Measurements from ENCODE around the gene TTC6.

The TTC6 gene

DNA sequence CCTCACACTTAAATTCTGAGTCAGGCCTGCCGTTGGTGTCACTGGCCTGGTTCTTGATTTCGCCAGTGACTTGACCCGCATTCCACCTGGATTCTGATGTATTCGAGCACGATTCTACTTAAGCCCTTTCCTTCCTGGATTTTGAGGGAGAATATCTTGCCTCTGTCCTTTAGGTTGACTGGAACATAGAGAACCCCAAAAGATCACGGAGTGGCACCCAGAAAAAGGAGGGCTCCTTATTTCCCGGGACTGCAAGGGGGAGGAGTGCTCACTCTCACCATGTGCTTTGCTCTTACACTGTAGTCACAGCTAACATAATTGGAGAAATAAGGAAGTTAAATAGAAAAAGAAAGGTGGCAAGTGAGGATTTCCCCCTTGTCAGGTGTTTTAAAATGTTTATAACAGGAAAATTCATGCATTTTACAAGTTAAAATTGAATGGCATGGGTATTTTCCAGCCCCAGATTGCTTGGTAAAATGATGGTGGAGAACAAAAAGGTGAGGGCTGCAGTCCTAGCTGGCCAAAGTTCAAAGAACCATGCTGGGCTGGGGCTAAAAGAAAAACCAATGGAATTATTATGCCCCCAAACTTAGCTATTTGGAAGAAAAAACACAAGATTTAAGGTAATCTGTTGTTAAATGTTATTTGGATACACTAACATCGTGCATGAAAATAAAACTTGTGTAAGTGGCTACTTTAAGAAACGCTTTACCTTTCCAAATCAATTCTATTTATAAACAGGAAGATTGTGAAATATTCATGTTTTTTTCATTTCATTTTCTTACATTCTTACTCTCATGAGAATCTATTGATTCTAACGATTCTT is 9.2 kb upstream of the TTC6 start:
- H3K4me3 ChIP-seq (ENCODE audit: low read depth, low read length) = no peak overlapping the region

DNA sequence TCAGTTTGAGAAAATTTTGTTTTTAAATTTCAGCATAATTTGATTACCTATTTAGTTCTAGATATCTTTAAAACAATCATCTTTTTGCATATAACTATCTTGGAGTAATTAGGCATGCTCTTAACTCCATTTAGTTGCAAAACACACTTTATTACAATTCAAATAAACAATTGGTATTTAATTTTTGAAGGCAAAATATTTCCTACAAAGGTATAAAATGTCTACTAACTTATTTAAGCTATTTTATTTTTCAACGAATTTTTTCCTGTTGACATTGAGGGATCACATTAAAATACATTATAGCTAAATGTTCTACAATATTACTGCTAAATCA is 8.7 kb upstream of the TTC6 start:
- H3K4me3 ChIP-seq (ENCODE audit: low read depth, low read length) = no peak overlapping the region

- no peak overlapping the region for H3K4me3 ChIP-seq (ENCODE audit: low read depth, low read length)
Observed at GRCh38 chr14:37587131-37587803, 8.2 kb upstream of the TTC6 start.

- peak overlapping the region; percentile 25 for H3K4me3 ChIP-seq (ENCODE audit: low read depth, low read length)
Observed at GRCh38 chr14:37587881-37588666, 7.4 kb upstream of the TTC6 start.

GRCh38 chr14:37588667-37588955 is 6.8 kb upstream of the TTC6 start:
- H3K4me3 ChIP-seq (ENCODE audit: low read depth, low read length) = no peak overlapping the region

DNA sequence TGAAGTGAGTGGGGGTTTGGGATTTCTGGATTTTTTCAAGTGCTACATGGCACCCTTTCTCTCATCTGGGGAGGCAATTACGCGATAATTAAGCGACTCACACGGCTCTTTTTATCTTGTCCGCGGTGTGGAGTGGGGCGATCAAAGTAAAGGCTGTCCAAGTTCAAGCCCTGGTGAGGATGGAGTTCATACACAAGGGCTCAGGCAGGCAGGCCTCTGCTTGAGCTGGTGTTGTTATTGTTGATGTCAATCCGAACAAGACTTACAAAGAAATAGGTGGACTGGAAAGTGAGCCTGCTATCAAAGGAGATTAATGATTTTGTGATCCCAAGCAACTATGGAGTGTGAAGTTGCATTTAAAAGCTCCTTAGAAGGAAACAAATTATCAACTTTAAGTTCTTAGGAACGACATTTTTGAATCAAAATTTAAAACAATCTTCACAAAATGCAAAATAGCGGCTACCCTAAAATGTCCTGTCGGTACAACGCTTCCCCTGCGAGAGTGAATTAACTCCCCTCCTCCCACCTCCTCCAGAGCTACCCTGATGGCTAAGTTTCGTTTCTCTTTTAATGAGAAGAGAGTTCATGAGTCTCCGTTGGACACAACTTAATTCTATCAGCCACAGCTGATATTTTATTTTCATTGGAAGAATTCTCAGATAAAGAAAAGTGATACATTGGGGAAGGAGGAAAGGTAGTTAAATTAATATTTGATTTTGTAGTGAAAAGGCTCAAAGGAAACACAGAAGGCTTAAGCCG is 6.3 kb upstream of the TTC6 start:
- H3K4me3 ChIP-seq (ENCODE audit: low read depth, low read length) = no peak overlapping the region

DNA sequence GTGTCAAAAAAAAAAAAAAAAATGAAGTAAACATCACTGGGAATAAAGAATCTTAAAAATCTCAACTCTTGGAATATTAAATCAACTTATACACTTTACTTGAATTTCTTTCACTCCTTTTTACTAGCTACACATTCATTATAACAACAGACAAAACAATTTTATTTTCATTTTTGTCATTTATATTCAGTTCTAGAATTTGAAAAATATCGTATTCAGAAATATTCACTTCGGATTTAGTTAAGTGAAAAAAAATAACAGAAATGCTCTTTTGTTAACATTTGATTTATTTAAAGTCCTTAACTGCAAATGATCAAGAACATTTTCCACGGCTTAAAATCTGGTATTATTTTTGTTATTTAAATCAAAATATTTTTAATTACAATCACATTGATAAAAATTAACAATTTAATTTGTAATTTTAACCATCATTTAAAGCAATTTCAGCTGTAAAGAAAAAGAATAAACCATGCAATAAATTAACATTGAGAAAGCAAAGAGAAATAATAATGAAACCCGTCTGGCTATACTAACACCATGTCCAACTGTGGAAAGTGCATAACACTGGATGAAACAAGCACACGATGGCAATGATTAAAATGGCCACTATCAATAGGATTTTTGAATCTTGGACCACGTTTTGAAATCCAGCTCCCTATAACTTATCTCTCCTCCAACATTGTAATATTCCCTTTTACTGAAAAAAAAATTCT is 5.6 kb upstream of the TTC6 start:
- H3K4me3 ChIP-seq (ENCODE audit: low read depth, low read length) = no peak overlapping the region

- H3K4me3 ChIP-seq (ENCODE audit: low read depth, low read length) = no peak overlapping the region
Observed at GRCh38 chr14:37590428-37591139, 4.8 kb upstream of the TTC6 start.

DNA sequence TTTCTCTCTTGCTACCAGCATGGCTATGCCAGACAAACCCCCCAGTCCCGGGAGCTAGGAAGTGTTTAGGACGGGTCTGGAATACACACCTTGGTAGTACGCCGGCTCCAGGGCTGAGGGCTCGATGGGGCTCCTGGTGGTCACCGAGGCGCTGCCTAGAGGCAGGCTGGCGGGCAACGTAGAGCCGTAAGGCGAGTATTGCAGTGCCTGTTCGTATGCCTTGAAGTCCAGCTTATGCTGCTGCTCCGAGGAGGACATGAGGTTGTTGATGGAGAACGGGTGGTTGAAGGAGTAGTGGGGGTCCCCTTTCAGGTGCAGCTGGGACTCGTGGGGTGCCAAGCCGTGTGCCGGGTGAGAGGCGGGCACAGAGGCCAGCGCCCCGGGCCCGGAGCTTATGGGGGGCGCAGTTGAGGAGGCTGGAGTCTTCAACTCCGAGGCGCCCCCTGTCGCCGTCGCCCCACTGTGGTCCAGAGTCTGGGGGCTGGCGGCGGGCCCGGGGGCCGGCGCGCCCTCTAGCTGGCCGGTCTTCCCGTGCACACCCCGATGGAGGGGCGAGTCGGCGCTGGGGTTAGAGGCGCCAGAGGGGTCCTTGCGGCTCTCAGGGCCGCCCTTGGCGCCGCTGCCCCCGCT is 4.0 kb upstream of the TTC6 start:
- no peak overlapping the region for H3K4me3 ChIP-seq (ENCODE audit: low read depth, low read length)

DNA sequence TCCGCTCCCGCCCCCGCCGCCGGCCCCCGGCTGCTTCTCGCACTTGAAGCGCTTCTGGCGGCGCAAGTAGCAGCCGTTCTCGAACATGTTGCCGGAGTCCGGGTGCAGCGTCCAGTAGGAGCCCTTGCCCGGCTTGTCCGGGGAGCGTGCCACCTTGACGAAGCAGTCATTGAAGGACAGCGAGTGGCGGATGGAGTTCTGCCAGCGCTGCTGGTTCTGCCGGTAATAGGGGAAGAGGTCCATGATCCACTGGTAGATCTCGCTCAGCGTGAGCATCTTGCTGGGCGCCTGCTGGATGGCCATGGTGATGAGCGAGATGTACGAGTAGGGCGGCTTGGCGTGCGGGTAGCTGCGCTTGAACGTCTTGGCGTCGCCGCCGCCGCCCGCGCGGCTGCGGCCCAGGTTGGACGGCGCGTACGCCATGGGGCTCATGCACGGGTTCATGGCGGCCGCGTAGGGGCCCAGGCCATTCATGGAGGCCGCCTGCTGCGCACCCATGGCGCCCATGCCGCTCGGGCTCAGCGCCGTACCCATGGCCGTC is 3.4 kb upstream of the TTC6 start:
- no peak overlapping the region for H3K4me3 ChIP-seq (ENCODE audit: low read depth, low read length)

- H3K4me3 ChIP-seq (ENCODE audit: low read depth, low read length) = no peak overlapping the region
Observed at GRCh38 chr14:37592482-37593408, 2.7 kb upstream of the TTC6 start.

- H3K4me3 ChIP-seq (ENCODE audit: low read depth, low read length) = no peak overlapping the region
Observed at GRCh38 chr14:37593511-37594237, 1.8 kb upstream of the TTC6 start.

DNA sequence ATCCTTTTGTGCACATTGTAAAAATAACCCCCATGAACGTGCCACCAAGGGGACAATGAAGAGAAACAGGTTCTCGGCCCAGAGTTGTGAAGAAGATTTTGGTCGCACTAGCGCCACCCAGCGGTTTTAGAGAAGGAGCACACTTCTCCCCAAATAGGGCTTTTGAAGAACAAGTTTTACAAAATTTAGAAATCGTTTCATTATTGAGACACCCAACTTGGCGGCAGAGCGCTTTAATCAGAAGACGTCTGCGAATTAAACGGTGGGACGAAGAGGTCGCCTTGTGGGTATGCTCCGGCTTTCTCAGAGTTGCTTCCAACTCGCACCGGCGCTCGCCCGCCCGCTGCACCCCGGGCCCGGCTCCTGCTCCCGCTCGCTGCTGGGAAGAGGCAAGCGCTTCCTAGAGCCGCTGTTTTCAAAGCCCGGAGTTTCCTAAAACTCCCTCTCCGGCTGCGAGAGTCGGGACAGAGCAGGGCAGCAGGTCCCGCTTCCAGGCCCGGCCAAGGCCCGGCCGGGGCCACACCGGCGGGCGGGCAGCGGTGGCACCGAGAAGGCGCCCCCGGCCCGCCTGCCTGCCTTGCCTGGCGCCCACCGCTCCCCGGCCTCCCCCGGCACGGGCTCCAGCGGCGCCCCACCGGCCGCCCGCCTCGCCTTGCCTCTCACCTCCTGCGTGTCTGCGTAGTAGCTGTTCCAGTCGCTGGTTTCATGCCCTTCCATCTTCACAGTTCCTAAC is 1.0 kb upstream of the TTC6 start:
- peak overlapping the region; percentile 8 for H3K4me3 ChIP-seq (ENCODE audit: low read depth, low read length)

GRCh38 chr14:37595809-37596621 is 586 bp downstream of the TTC6 start:
- peak overlapping the region; percentile 27 for H3K4me3 ChIP-seq (ENCODE audit: low read depth, low read length)

GRCh38 chr14:37596790-37597472 is 1.5 kb downstream of the TTC6 start:
- no peak overlapping the region for H3K4me3 ChIP-seq (ENCODE audit: low read depth, low read length)

GRCh38 chr14:37597538-37597913 is 2.1 kb downstream of the TTC6 start:
- no peak overlapping the region for H3K4me3 ChIP-seq (ENCODE audit: low read depth, low read length)

Measured in iPS-11a (cell line).